Activated naive CD4-positive, alpha-beta T cell treated with anti-CD3 and anti-CD28 coated beads, Interleukin-2, amount 50 U/mL, for 16 hours (primary cell): ENCODE data around the gene FGF14.
"Not testable (repeated sequence)": the region's sequence is repeated elsewhere in the genome, so short reads cannot be mapped to it uniquely, and the experiment has no call there.

Source experiments
- DNase-seq: peaks from one replicate; pipeline ENCODE4 v3.0.0-alpha.2; 2020

The FGF14 gene

DNA sequence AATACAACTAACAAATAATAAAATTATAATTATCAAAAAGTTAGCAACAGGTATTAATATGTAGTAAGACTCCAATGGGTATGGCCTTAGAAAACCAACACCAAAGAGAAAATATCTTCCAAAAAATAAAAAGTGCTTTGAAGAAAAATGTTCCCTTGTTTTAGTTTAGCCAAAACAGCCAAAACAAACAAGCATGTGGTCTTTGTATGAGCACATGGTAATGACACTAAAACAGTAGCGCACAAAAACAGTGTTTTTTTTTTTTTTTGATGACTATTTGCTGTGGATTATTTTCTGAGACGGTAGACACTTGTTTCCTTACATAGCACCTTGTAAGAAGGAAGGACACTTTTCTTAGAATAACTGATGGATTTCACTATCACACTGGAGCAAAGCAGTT lies 490.1 kb downstream of the FGF14 start:
- no peak for DNase-seq

DNA sequence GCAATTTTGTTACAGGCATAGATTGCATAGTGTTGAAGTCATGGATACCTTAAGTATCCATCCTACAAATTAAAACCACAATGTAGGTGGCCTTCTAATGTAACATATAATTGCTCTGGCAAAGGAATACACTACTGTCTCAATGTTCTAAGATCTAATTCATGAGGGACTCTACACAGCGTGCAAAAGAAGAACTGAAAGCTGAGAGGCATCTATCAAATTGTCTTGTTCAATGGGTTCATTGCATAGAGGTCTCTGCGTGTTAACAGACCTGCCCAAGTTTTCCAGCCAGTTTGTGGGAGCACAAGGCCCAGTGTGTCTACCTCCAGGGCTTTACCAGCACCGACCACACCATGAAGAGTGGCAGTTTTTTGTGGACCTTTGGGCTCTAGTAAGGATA lies 498.0 kb downstream of the FGF14 start:
- no peak for DNase-seq

- DNase-seq, result no peak
Observed at GRCh38 chr13:101898676-101899075, 503.2 kb downstream of the FGF14 start.

GRCh38 chr13:101896541-101896940 lies 505.3 kb downstream of the FGF14 start:
- DNase-seq, result no peak

GRCh38 chr13:101893021-101893420 lies 508.8 kb downstream of the FGF14 start:
- DNase-seq, result no peak

DNA sequence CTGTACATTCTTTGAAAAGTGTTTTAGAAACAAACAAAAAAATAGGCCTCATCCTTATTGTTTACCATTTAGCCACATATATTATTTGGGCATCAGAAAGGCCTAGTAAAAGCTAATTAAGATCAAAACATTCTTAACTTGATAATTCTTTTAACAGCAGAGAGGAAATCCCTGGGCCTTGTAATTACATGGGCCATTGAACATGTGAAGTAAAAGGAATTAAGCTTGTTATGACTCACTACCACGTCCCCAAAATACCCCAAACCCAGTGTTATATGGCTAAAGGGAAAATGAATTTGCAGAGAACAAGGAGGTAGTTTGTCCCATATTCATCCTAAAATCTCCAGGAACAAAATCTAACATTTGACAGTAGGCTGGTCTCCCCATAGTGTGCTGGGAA lies 509.6 kb downstream of the FGF14 start:
- DNase-seq, result no peak

DNA sequence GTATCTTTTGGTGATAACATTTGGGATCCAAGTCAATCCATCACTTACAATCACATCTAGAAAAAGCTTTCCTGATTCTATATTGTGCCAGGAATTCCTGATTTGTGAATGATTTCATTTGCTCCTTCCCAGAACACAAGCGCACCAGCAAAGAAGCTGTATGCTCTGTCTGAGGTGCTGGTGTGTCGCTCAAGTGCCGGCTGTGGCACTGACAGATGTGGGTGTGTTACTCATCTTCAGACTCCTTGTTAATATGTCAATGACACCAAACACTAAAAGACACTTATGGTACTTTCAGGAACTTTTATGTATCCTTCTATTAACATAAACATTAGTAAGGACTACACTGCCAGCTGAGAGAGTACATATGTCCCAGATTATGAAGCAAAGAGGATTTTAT lies 520.3 kb downstream of the FGF14 start:
- DNase-seq, result no peak

DNA sequence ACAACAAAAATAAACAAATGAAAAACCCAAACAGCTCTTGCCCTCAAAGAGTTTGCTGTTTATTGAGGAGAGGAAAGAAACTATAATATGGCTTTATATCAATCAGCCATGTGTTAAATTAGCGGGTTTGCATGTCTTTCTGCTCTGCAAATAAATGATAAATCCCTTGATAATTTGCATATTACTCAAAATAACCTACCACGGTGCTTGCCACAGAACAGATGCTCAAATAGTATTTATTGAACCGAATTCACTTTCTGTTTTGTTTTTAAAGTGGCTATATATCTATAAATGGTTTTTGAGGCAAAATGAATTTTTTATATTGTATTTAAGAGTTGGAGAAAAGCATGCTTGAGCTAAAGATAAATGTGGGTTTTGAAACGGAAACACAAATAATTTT lies 521.3 kb downstream of the FGF14 start:
- no peak for DNase-seq

DNA sequence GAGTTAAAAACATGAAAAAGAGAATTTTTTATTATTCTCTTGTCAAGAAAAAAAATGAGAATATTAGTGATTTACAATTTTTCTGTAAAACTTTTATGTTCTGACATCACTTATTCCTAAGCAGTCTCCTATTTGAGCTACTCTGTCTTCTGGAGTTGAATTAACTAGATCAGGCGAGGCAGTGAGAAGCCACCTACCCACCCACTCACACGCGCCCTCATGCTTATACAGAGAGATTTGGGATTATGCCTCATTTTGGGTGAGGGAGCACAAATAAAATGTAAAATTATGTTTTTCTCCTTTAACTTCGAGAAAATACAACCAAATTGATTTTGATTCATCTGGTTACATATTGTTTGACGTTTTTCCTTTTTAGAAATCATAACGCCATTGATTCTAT lies 524.9 kb downstream of the FGF14 start:
- no peak for DNase-seq

DNA sequence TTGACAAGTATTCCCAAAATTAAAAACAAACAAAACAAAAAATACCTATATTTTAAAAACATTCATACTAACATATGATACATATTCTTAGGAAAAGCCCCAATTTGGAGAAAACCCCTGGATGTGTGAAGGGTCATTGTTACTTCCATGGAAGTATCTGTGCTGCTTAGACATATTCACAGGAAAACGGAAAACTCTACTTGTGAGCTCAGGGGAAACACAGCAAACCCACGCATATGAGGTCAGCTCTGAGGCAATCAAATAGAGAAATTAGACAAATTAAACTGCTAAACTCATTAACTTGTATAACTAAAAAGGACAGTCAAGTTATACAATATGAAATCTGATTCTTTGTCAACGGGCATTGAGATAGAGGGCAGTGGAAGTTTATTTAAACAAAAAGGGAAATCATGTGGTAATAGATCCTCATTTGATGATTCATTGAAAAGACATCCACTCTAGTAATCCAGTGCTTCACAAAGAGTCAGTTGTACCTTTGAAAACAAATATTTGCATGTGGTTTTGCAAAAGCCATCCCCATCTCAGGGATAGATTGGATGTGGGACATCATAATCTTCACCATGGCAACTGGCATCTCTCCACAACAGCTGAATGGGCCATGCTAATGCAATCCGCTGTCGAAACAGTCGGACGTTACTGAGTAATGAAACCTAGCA lies 526.0 kb downstream of the FGF14 start:
- no peak for DNase-seq

DNA sequence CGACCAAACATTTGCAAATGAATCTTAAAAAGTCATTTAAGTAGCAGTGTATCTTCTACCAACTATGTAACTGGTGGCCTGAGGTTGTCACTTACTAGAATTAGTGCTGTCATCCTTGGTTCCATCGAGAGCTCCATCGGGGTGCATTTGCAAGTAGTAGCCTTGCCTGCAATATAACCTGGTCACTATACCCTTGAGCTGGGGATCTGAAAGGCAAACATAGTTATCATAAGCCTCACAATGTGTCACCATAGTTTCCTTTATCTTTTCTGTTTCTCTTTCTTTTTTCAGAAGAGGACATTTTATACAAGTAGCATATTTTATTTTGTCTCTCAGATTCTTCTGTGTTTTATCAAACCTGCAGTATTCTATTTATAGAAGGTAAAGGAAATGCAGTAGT lies 526.8 kb downstream of the FGF14 start:
- no peak for DNase-seq

DNA sequence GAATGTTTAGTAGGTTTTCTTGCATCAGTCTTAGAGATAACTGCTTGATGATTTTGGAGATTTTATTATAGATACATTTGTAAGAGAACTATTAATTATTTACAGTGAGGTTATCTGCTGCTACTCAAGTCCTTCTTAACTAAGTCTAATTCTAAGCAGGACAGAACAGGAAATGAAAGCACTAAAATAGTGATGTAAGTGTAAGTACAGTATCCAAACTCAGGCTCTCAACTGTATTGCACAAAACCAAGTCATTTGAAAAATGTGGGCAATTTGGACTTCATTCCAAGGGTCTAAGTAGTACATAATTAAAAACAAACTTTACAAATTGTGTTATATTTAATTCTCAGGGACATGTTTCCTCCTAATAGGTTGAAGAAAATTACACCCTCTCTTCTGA lies 532.3 kb downstream of the FGF14 start:
- no peak for DNase-seq

GRCh38 chr13:101868585-101869469 lies 533.0 kb downstream of the FGF14 start:
- no peak for DNase-seq

- no peak for DNase-seq
Observed at GRCh38 chr13:101866889-101867581, 534.8 kb downstream of the FGF14 start.

GRCh38 chr13:101858860-101859259 lies 543.0 kb downstream of the FGF14 start:
- DNase-seq, result no peak

DNA sequence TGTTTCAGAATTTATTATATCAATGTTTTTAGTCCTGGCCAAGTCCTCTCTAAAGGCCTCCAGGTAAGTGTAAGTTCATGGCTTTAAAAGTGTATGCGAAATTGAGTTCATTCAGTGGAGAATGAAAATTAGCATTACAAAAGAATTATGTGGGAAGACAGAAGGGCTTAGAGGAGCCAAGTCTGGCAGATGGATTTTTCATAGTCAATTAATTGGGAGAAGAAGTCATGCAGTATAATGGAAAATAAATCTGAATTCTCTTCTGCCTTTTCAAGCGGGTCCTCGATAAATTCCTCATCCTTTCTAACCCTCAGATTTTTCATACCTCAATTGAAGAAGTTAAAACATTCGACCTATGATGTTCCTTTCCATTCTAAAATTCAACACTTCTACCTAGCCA lies 555.1 kb downstream of the FGF14 start:
- DNase-seq, result no peak

GRCh38 chr13:101846249-101846648 lies 555.6 kb downstream of the FGF14 start:
- DNase-seq, result no peak

DNA sequence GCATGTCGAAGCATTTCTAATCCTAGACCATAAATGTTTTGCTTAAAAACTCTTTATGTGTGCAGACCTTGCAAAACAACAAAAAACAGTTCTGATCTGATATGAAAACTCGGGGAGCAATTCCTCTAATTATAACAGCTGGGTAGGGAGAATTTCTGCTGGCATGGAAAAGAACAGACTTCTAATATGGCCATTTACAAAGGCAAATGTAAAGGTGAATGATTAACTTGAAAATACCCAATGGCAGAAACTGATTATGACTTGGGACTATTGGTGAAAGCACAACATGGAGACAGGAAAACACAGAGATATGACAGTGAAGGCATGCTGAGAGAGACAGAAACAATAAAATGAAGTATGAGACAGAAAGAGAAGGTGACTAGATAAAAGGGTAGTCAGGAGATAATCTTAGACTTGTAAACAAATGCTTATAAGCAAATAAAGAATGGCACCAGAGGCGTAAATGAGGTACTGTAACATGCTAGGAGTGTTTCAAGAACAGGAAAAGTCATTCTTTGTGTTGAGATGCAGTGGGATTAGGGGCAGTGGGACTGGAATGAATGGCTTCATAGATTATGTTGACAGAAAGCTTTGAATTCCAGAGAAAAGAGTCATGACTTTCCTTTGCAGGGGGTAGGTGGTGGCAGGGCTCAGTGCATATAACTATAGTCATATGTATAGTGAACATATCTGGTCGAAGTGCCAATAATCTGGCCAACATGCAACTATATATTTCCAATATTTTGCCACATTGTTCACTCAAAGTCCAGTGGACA lies 556.4 kb downstream of the FGF14 start:
- DNase-seq, result no peak

DNA sequence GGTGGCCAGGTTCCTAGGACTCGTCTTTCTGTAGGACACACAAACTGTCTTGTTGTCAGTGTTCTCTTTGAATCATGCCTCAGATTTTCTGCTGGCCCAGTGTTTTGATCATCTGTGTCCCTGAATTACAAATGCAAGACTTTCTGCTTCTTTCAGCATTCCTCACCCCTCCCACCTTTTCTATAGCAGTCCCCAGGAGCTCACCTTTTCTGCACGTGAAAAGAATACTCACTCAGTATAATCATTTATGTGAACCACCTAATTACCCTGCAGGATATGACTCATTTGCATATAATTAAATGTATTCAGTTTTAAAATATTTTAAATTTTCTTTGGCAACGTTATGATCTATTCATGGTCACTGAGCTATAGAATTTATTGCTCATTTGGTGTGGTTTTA lies 560.1 kb downstream of the FGF14 start:
- DNase-seq, result no peak

DNA sequence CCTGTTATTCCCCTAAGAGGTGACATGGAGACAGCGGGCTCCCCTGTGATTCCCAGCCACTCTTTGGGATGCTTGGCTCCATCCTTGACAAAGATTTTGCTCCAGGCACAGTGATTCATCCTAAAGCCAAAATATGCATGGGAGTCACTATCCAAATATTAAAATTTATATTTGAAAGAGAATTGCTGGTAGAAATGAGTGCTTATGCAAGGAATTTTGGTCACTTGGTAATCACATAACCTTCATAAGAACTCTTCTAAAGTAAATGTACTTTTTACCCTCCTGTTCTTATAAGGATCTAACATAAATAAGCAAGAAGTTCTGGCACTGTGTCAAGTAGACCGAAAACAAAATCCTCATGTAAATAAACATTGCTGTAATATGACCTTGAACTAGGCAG lies 563.5 kb downstream of the FGF14 start:
- DNase-seq, result no peak

DNA sequence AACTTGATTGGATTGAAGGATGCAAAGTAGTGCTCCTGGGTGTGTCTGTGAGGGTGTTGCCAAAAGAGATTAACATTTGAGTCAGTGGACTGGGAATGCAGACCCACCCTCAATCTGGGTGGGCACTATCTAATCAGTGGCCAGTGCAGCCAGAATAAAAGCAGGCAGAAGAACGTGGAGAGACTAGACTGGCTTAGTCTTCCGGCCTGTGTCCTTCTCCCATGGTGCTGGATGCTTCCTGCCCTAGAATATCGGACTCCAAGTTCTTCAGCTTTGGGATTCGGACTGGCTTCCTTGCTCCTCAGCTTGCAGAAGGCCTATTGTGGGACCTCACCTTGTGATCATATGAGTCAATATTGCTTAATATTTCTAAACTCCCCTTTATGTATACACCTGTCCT lies 564.1 kb downstream of the FGF14 start:
- not testable (repeated sequence) for DNase-seq

DNA sequence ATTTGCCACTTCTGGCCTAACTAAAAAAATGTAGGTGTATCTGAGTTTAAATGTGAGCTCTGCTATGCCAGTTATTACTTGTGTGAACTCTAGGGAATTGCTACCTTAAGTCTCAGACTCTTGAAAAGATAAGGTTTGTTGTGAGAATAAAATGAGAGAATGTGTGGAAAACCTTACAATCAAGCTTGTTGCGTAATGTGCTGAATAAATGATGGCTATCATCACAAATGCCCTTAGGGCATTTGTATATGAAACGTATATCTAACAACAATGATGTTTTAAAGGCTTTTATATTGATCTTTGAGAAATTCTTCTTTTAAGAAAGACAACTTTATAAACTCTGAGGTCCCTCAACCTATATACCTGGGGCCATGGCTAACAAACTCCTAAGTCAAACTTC lies 564.6 kb downstream of the FGF14 start:
- no peak for DNase-seq

- no peak for DNase-seq
Observed at GRCh38 chr13:101835920-101836319, 565.9 kb downstream of the FGF14 start.
